Activated gamma-delta T cell treated with Interleukin-2 at 50 U/mL for 16 hours (primary cell): ENCODE measurements around the gene RPRD1A.
A peak's percentile ranks its signal among the peaks of the same experiment; 100 is the strongest.
"Not testable (repeated sequence)": the region's sequence is repeated elsewhere in the genome, so short reads cannot be mapped to it uniquely, and the experiment has no call there.

ENCODE experiments used
- DNase-seq: peaks from one replicate; pipeline ENCODE4 v3.0.0-alpha.2; 2020

RPRD1A gene, protein sequence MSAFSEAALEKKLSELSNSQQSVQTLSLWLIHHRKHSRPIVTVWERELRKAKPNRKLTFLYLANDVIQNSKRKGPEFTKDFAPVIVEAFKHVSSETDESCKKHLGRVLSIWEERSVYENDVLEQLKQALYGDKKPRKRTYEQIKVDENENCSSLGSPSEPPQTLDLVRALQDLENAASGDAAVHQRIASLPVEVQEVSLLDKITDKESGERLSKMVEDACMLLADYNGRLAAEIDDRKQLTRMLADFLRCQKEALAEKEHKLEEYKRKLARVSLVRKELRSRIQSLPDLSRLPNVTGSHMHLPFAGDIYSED

GRCh38 chr18:36067055-36067957 is at the start of gene RPRD1A:
Gene RPRD1A, minus strand, starts transcription at chr18:36067559. Its CDS starts 155 bp downstream, at chr18:36067404.
- DNase-seq, result peak; percentile 97

- DNase-seq, result not testable (repeated sequence)
Measured at GRCh38 chr18:36116771-36117170, 49.4 kb upstream of the RPRD1A start.

DNA sequence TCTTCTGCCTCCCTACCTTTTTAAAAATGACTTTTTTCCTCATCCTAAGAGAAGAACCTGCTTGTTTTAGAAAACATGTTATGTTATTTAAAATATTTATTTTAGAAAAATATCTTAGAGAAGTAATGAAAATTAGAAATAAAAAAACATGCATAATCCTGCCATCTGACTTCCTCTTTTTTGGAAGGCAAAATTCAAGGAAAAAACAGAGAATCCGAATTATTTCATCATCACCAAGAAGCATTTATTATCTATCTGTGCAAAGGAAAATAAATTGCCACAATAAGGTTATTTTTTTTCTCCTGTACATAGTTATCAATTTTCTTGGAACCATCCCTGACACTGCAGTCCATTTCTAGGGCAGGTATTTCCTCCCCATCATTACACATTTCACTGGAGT is 47.4 kb upstream of the RPRD1A start:
- DNase-seq, result no peak

DNA sequence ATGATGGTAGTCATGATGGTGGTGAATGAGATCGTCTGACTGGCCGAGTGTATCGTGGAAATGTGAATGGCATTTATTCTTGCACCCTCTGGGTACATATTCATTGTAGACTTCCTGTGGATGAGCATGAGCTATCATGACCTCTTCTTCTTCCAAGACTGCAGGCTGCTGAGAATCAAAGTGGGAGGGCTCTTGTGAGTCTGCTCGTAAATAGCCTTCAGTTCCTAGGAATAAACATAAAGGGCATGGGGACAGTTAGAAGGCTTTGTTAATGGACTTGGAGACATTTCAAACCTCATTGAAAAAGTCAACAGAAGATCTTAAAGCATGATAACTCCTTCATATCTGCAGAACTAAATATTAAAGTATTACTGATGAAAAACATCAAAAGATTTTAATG is 46.9 kb upstream of the RPRD1A start:
- DNase-seq, result no peak

DNA sequence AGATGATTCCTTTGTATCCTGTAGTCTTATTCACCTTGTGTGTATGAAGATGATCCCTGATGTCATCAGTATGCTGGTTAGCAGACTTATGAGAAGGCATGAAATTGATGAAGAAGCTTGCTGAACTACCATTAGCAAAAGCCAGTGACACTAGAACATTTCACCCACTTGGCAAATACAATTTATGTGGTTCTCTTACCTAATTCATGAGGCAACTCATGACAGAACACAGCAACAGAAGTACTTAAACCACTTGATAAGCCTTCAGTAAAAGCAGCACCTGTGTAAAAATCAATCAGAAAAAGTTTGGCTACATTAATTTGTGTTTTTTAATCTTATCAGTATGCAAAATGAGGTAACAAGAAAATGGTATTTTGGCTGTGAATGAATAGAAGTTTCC is 44.9 kb upstream of the RPRD1A start:
- no peak for DNase-seq

DNA sequence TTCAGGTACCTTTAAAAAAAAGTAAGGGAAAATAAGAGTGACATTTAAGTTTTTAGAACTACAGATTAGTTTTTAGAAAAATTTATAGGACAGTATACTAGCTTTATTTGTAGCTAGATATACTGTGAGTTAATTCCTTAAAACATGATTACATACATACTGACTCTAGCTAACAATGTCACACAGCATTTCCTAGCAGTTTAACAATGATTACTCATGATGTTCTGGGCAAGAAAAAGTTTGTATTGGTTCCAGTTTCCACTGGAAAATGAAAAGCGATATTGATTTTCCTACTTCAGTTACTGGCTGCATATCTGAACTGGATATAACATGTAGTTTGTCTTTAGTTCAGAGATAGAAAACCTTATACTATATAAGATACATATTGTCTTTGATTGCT is 42.4 kb upstream of the RPRD1A start:
- DNase-seq, result no peak

DNA sequence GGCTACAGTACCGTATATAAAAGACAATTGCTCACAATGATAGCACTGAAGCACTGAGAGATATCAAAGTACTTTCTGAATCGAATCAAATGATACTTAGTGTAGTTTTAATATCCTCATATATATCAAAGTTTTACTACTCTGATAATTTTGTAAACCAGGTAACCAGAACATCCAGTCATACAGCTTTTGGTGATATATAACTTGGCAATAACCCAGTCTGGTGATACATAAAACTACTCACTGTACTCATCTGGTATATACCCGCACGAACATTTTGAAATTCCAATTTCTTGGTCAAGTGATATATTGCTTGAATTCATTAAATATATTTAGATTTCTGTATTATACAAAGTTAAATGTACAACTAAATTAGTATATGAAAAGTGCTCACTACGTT is 41.2 kb upstream of the RPRD1A start:
- DNase-seq, result no peak

DNA sequence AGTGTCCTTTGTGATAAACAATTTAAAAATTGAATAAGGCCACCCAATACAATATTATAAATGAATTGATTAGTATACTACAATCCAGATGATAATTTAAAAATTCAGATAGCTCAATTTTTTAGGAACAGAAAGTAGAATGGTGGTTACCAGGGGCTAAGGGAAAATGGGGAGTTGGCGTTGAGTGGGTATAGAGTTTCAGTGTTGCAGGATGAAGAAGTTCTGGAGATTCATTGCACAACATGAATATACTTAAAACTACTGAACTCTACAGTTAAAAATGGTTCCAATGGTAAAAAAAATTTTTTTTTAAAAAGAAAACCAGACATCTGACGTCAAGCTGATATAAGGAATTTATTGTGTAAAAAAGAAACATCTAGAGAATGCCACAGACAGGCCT is 40.8 kb upstream of the RPRD1A start:
- no peak for DNase-seq

DNA sequence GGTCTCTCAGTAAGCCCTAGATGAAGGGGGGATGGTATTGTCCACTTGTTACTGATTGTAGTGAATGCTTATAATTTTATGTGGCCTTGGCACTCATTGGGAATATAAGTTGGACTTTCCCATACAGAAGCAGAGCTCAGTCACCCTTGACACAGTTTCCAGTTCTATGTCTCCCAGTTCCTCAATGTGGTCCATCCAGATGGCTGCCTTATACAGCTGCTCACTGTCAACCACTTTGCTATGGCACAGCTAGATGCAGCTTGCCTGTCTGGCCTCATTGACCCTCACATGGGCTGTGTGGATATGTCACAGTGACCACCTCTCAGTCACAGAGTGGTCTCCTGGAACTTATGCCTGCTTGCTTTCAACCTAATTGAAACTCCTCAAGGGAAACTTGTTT is 40.1 kb upstream of the RPRD1A start:
- no peak for DNase-seq

DNA sequence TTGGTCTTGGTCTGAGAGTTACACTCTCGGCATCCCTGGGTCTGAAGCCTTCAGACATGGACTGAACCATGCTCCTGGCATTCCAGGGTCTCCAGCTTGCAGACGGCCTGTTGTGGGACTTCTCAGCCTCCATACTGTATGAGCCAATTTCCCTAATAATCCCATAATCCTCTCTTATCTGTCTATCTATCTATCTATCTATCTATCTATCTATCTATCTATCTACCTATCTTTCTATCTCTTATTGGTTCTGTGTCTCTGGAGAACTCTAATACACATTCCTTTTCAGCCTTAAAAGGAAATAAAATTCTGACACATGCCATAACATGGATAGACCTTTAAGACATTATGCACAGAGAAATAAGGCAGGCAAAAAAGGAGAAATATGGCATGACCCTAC is 37.4 kb upstream of the RPRD1A start:
- no peak for DNase-seq

DNA sequence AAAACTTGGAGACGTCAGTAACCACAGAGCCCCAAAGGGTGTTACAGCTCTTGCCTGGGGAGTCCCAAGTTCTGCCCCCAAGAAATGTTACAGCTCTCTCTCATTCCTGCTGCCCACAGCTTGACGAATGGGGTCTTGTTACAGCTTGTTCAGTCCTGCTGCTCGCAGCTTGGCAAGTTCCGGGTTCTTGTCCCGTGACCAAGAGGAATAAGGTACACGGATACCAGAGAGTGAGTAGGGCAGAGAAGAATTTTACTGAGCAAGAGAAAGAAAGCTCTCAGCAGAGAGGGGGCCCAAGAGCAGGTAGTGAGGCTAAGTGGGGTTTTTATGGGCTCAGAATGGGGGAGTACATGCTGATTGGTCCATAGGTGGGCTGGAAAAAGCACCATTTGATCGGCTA is 34.6 kb upstream of the RPRD1A start:
- DNase-seq, result no peak

DNA sequence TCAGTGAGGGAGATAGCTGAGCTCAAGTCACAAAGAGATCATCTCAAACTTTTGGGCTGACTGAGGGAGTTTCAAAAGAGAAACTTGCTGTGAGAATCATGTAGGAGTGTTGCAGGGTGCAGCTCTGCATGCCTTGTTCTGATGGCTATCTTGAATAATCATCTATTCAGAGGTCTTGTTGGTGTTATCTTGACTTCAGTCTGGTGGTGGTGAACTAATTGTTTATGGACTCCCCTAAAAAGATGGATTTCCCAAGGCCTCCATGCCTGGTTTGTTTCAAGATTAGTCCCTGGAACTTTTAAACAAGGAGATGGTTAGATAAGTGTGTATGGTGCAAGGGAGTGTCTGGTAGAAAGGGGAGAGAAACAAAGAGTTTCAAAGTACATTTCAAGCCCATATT is 32.0 kb upstream of the RPRD1A start:
- DNase-seq, result no peak

GRCh38 chr18:36096955-36097354 is 29.6 kb upstream of the RPRD1A start:
- no peak for DNase-seq

DNA sequence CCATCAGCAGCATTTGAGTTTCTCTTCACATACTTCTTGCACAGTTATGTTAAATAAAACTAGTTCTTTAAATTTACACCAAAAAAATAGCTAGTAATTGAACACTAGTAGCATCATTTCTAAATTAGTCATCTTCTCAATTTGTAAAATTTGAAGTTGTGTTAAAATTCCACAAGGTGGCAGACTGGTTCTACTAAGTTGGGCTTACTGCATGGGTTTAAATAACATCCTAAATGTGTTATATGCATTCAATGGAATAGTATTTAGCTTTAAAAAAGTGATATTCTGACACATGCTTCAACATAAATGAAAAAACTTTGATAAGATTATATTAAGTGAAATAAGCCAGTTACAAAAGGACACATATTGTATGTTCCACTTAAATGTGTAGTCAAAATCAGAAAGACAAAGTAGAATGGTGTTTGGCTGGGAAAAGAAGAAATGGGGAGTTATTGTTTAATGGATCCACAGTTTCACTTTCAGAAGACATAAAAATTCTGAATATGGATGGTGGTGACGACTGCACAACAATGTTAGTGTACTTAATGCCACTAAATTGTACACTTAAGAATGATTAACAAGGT is 28.7 kb upstream of the RPRD1A start:
- DNase-seq, result no peak

- no peak for DNase-seq
Measured at GRCh38 chr18:36094431-36094830, 27.1 kb upstream of the RPRD1A start.

DNA sequence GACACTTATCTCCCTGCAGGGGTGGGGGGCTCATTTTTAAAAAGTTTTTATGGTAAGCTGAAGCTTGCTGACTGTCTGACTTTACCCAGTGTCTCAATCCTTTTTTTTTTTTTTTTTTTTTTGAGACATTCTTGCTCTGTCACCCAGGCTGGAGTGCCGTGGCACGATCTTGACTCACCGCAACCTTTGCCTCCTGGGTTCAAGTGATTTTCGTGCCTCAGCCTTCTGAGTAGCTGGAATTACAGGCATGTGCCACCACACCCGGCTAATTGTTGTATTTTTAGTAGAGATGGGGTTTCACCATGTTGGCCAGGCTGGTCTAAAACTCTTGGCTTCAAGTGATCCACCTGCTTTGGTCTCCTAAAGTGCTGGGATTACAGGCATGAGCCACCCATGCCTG is 24.8 kb upstream of the RPRD1A start:
- DNase-seq, result not testable (repeated sequence)

DNA sequence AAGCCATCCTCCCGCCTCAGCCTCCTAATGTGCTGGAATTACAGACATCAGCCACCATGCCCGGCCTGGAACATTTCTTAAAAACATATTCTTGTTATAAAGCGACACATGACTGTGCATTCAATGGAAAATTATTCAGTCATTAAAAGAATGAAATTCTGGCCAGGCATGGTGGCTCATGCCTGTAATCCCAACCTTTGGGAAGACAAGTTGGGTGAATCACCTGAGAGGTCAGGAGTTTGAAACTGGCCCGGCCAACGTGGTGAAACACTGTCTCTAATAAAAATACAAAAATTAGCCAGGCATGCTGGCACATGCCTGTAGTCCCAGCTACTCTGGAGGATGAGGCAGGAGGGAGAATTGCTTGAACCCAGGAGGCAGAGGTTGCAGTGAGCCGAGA is 21.6 kb upstream of the RPRD1A start:
- no peak for DNase-seq

DNA sequence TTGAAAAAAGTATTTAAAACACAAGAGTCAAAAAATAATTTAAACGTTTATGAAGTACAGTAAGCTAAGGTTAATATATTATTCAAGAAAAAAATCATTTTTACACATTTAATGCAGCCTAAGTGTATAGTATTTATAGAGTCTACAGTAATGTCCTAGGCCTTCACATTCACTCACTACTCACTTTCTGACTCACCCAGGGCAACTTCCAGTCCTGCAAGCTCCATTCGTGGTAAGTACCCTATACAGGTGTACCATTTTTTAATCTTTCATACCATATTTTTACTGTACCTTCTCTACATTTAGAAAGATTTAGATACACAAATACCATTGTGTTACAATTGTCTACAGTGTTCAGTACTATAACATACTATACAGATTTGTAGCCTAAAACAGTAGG is 20.9 kb upstream of the RPRD1A start:
- DNase-seq, result no peak

DNA sequence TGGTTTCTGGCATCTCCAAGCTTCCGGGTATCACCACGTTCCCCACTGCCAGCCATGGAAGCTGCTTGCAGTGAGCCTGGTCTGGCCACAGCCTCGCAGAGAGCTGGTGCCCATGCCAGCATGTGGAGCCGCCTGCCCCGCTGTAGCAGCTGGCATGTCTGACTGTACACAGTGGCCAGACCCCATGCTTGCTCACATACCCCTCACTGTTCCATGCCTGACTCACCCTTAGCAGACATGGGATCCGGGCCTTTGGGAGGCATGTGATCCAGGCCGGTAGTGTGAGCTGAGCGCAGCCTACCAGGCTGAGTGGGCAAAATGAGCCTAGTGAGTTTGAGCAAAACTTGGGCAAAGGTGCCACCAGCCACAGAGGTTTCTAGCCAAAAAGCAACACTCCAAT is 18.8 kb upstream of the RPRD1A start:
- no peak for DNase-seq

- no peak for DNase-seq
Measured at GRCh38 chr18:36085195-36085594, 17.8 kb upstream of the RPRD1A start.

- no peak for DNase-seq
Measured at GRCh38 chr18:36083729-36084128, 16.4 kb upstream of the RPRD1A start.

DNA sequence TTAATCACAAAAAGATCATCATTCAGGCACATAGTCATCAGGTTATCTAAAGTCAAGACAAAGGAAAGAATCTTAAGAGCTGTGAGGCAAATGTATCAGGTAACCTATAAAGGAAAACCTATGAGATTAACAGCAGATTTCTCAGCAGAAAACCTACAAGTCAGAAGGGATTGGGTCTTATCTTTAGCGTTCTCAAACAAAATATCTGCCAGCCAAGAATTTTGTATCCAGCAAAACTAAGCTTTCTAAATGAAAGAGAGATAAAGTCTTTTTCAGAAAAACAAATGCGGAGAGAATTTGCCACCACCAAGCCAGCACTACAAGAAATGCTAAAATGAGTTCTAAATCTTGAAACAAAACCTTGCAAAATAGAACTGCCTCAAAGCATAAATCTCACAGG is 13.8 kb upstream of the RPRD1A start:
- DNase-seq, result not testable (repeated sequence)

DNA sequence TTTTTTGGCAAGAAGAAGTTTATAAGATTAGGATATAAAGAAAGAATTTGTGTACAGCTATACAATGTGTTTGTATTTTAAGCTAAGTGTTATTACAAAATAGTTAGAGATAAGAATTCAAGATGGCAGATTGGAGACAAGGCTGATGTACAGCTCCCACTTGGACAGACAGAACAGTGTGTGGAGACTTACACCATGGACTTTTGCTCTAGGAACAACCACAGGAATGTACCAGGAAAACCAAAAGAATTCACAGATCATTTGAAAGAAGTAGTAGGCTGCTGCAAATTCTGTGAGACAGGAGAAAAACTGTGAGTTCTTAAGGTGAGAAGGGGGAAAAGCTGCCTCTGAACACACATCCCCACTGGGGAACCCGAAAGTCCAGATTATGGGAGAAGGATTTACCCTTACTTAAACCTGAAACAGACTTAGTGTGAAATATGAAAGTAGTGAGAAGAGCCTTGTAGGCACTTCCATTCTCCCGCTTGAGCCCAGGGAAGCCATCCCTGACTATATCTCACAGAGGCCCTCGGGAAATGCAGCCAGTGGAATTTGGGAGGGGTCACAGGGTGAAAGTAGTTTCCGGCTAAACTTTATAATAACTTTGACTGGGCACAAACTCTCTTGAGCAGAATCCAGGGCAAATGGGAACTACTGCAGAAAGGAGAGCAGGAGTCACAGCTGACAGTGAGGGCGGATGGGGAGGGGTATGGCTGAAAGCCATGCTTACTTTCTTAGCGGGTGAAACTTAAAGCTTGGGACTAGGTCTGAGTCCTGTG is 11.6 kb upstream of the RPRD1A start:
- DNase-seq, result no peak
